ENCODE measurements around the gene EN1. TPM values are rescaled to one million over a fixed set of nuclear protein-coding genes. Genes with fewer than 3 reads are reported as not detected.

Gene EN1
- total and polyA plus RNA-seq, 12 donors, result 0.03 to 0.98 (median 0.39) TPM; not detected in 5

DNA sequence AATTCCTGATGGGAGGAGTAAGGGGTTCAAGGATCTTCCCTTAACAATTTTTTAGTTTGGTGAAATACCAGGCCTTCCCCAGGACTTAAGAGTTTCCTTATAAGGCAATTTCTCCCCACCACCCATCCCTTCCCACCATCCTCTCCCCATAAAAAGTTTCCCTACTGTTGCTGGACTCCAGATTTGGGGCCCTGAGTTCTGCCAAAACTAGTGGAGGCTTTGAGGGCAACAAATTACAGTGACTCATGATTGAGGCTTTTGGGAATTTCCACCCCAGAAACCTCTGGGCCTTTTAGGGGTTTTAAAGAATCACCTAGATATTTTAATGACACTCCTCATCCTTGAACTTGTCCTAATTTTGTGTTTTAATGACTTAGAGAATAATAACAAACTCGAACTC is 14.3 kb upstream of the EN1 start:
- WGBS, 4 donors, result 46 to 65% (median 54%) methylated on average over 1 of the region's 1 CpG
- Histone ChIP-seq H3K27ac (no peak overlapping the region), H3K27me3 (peaks cover 55% of the 10 kb centered on the region), H3K4me3 (no peak overlapping the region), H3K9me3 (replicated peaks in 1 of 3) (no peaks in the 10 kb centered on the region), H3K4me1 (replicated peaks in 1 of 2) (no peaks in the 10 kb centered on the region), H3K36me3 (replicated peaks in 1 of 2) (no peaks in the 10 kb centered on the region)
- no peak for DNase-seq
- intact Hi-C loops (cut with DNase I), result no loop called here
- TF ChIP-seq, protein P1, sequence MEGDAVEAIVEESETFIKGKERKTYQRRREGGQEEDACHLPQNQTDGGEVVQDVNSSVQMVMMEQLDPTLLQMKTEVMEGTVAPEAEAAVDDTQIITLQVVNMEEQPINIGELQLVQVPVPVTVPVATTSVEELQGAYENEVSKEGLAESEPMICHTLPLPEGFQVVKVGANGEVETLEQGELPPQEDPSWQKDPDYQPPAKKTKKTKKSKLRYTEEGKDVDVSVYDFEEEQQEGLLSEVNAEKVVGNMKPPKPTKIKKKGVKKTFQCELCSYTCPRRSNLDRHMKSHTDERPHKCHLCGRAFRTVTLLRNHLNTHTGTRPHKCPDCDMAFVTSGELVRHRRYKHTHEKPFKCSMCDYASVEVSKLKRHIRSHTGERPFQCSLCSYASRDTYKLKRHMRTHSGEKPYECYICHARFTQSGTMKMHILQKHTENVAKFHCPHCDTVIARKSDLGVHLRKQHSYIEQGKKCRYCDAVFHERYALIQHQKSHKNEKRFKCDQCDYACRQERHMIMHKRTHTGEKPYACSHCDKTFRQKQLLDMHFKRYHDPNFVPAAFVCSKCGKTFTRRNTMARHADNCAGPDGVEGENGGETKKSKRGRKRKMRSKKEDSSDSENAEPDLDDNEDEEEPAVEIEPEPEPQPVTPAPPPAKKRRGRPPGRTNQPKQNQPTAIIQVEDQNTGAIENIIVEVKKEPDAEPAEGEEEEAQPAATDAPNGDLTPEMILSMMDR (IDR thresholded peaks at IDR 0.05), result no peak
- no peak for TF ChIP-seq POLR2A (IDR thresholded peaks at IDR 0.05)

DNA sequence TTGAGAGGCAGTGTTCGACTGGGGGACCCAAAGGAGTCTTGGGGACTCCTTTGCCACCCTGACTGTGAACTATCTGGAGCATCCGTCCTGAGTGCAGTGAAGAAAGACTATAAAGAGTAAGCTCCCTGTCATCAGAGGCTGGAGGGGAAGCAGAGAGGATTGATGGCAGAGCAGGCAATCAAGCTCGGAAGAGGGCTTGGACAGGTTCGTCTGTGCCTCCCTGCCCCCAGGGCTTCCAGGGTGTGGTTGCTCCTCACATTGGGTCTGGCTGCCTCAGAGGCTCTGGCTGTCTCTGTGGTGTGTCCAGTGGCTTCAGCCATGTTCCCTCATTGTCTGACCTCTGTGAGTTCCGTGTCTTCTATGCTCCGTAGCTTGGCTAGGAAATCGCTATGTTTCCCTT is 13.8 kb upstream of the EN1 start:
- no peak overlapping the region for H3K27ac ChIP-seq
- no peaks in the 10 kb centered on the region for H3K9me3 ChIP-seq (replicated peaks in 1 of 3)
- no peak for DNase-seq
- TF ChIP-seq, protein P1 (IDR thresholded peaks at IDR 0.05), result no peak
- TF ChIP-seq POLR2A (IDR thresholded peaks at IDR 0.05), result no peak
- peaks cover 60% of the 10 kb centered on the region for H3K27me3 ChIP-seq
- peaks cover 0 to under 1% of the 10 kb centered on the region in 2 donors for H3K4me1 ChIP-seq (replicated peaks in 1 of 2)
- intact Hi-C loops (cut with DNase I), result no loop called here
- H3K4me3 ChIP-seq, result no peak overlapping the region
- WGBS, 4 donors, result 51 to 87% (median 70%) methylated on average over 4 to 7 of the region's 7 CpGs
- no peaks in the 10 kb centered on the region for H3K36me3 ChIP-seq (replicated peaks in 1 of 2)

- Histone ChIP-seq H3K9me3 (replicated peaks in 1 of 3) (no peaks in the 10 kb centered on the region), H3K4me3 (no peak overlapping the region), H3K36me3 (replicated peaks in 1 of 2) (no peaks in the 10 kb centered on the region), H3K27me3 (peaks cover 67% of the 10 kb centered on the region), H3K4me1 (replicated peaks in 1 of 2) (peaks cover 0 to 8% of the 10 kb centered on the region in 2 donors), H3K27ac (no peak overlapping the region)
- TF ChIP-seq POLR2A (IDR thresholded peaks at IDR 0.05), result no peak
- TF ChIP-seq, protein P1 (IDR thresholded peaks at IDR 0.05), result no peak
- WGBS, 4 donors, result 12 to 14% (median 13%) methylated on average over 5 of the region's 5 CpGs
- intact Hi-C loops (cut with DNase I), result no loop called here
- DNase-seq, result no peak
These were observed 13.1 kb upstream of the EN1 start for GRCh38 chr2:118860506-118860905.

- 0 to 6% (median 4%) methylated on average over 9 to 26 of the region's 26 CpGs for WGBS, 4 donors
These were observed 11.8 kb upstream of the EN1 start for GRCh38 chr2:118859157-118859770.

More at GRCh38 chr2:118859157-118859770, 11.8 kb upstream of the EN1 start:
- H3K4me3 ChIP-seq, result no peak overlapping the region
- H3K27me3 ChIP-seq, result peaks cover 79% of the 10 kb centered on the region
- H3K36me3 ChIP-seq (replicated peaks in 1 of 2), result no peaks in the 10 kb centered on the region
- H3K4me1 ChIP-seq (replicated peaks in 1 of 2), result peaks cover 0 to 13% of the 10 kb centered on the region in 2 donors
- H3K9me3 ChIP-seq (replicated peaks in 1 of 3), result no peaks in the 10 kb centered on the region
- no peak overlapping the region for H3K27ac ChIP-seq
- intact Hi-C loops (cut with DNase I), result loop anchor here (5.0 to 10.0 kb wide), 5 partner anchors 104 to 814 kb away; no protein-coding TSS in a partner anchor
- no peak for DNase-seq
- TF ChIP-seq, protein P1 (IDR thresholded peaks at IDR 0.05), result no peak
- no peak for TF ChIP-seq POLR2A (IDR thresholded peaks at IDR 0.05)
